ENCODE data around the gene DAW1. TPM values are rescaled to one million over a fixed set of nuclear protein-coding genes. Genes with fewer than 3 reads are reported as not detected.

The DAW1 gene
- total and polyA plus RNA-seq, 2 of the 13 experiments (the other 11 are each of a cell fraction or from before 2014, with no cell fraction given), result not detected

- 46% methylated on average over 3 of the region's 3 CpGs for WGBS (ENCODE audit: low lambda C conversion rate)
- ChIA-PET POLR2A (no interaction called here), CTCF (ENCODE audit: low intra/inter-chr PET ratio, low total read pairs) (no interaction called here)
- ATAC-seq (no peak), FAIRE-seq (no peak), DNase-seq (ENCODE audit: low spot score) (no peak)
- no peaks in the 10 kb centered on the region for H3K27me3 ChIP-seq (ENCODE audit: control insufficient read depth in 1 of 2, insufficient read depth in 2 of 2, low read length in 2 of 2)
- no peaks in the 10 kb centered on the region for H3K36me3 ChIP-seq (replicated peaks in 1 of 2; ENCODE audit: control insufficient read depth in 1 of 2, insufficient read depth in 2 of 2, low read length in 2 of 2)
- TF ChIP-seq SP5 (CRISPR knock-in tag; IDR thresholded peaks at IDR 0.05; ENCODE audit: borderline replicate concordance, low read depth), result no peak
- no peak for TF ChIP-seq TRIM24 (CRISPR knock-in tag; IDR thresholded peaks at IDR 0.05)
- no peak for TF ChIP-seq BRCA1 (CRISPR knock-in tag; IDR thresholded peaks at IDR 0.05)
- no peak for TF ChIP-seq ZNF296 (CRISPR knock-in tag; conservative IDR thresholded peaks at IDR 0.05)
- no peak for TF ChIP-seq MLXIP (CRISPR knock-in tag; IDR thresholded peaks at IDR 0.05; ENCODE audit: borderline replicate concordance)
- no peak for TF ChIP-seq FOXJ3 (CRISPR knock-in tag; IDR thresholded peaks at IDR 0.05; ENCODE audit: borderline replicate concordance)
- TF ChIP-seq IRX3 (CRISPR knock-in tag; IDR thresholded peaks at IDR 0.05; ENCODE audit: borderline replicate concordance, low read depth), result no peak
- no peak for TF ChIP-seq CENPBD1 (CRISPR knock-in tag; IDR thresholded peaks at IDR 0.05; ENCODE audit: borderline replicate concordance, low read depth)
- TF ChIP-seq ZNF281 (CRISPR knock-in tag; IDR thresholded peaks at IDR 0.05; ENCODE audit: borderline replicate concordance), result no peak
- TF ChIP-seq, protein P1, sequence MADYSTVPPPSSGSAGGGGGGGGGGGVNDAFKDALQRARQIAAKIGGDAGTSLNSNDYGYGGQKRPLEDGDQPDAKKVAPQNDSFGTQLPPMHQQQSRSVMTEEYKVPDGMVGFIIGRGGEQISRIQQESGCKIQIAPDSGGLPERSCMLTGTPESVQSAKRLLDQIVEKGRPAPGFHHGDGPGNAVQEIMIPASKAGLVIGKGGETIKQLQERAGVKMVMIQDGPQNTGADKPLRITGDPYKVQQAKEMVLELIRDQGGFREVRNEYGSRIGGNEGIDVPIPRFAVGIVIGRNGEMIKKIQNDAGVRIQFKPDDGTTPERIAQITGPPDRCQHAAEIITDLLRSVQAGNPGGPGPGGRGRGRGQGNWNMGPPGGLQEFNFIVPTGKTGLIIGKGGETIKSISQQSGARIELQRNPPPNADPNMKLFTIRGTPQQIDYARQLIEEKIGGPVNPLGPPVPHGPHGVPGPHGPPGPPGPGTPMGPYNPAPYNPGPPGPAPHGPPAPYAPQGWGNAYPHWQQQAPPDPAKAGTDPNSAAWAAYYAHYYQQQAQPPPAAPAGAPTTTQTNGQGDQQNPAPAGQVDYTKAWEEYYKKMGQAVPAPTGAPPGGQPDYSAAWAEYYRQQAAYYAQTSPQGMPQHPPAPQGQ (CRISPR knock-in tag; IDR thresholded peaks at IDR 0.05; ENCODE audit: borderline replicate concordance), result no peak
- no peak for TF ChIP-seq ZBTB7A (CRISPR knock-in tag; IDR thresholded peaks at IDR 0.05)
- TF ChIP-seq NFE2L2 (IDR thresholded peaks at IDR 0.05; ENCODE audit: low read length), result no peak
- TF ChIP-seq TEAD3 (CRISPR knock-in tag; optimal IDR thresholded peaks at IDR 0.05; ENCODE audit: borderline replicate concordance), result no peak
- TF ChIP-seq, protein P2, sequence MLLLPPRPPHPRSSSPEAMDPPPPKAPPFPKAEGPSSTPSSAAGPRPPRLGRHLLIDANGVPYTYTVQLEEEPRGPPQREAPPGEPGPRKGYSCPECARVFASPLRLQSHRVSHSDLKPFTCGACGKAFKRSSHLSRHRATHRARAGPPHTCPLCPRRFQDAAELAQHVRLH (CRISPR knock-in tag; IDR thresholded peaks at IDR 0.05; ENCODE audit: borderline replicate concordance, low read depth), result no peak
- no peak for TF ChIP-seq EP300 (IDR thresholded peaks at IDR 0.05; ENCODE audit: low read depth in 2 of 2, low read length in 2 of 2)
- no peak for TF ChIP-seq EP300 (CRISPR knock-in tag; IDR thresholded peaks at IDR 0.05; ENCODE audit: borderline replicate concordance)
- intact Hi-C loops (cut with micrococcal nuclease; ENCODE audit: unreplicated experiment) (no loop called here), in situ Hi-C loops (cut with HindIII; ENCODE audit: extremely low pct_ligation_motif_present, low pct_unique_long_range_greater_than_20kb) (no loop called here)
- no peaks in the 10 kb centered on the region for H3K9me3 ChIP-seq (ENCODE audit: low read length)
- H3K4me2 ChIP-seq (ENCODE audit: low read depth, low read length), result no peak overlapping the region
- H2AFZ ChIP-seq (ENCODE audit: low read length), result no peak overlapping the region
- H3K9ac ChIP-seq (ENCODE audit: insufficient read depth, low read depth, low read length), result no peak overlapping the region
- no peaks in the 10 kb centered on the region for H4K20me1 ChIP-seq (ENCODE audit: insufficient read depth, low read length)
- no peak overlapping the region for H3K27ac ChIP-seq (ENCODE audit: extremely low read length, insufficient read depth, low read length)
- H3K79me2 ChIP-seq (ENCODE audit: insufficient read depth, low read length), result no peaks in the 10 kb centered on the region
- no TSS peak for BruUV-seq (replicated peaks)
- H3K4me3 ChIP-seq (replicated peaks in 1 of 3; ENCODE audit: insufficient read depth in 1 of 3, low read depth in 2 of 3, low read length in 3 of 3), result no peak overlapping the region
- H3K4me1 ChIP-seq (ENCODE audit: insufficient read depth, low read length), result no peaks in the 10 kb centered on the region
Measured at GRCh38 chr2:227960317-227960716, 88.9 kb downstream of the DAW1 start.

All from HepG2 (cell line).